GM21515 (cell line): ENCODE results near the gene HSD17B2.
"Not testable (repeated sequence)": the region's sequence is repeated elsewhere in the genome, so short reads cannot be mapped to it uniquely, and the experiment has no call there.

Experiments used
- ATAC-seq: cut with Tn5 transposase; IDR thresholded peaks from one replicate; pipeline ENCODE4 v1.9.1; 2021; ENCODE audit not compliant: unreplicated experiment

HSD17B2 gene

DNA sequence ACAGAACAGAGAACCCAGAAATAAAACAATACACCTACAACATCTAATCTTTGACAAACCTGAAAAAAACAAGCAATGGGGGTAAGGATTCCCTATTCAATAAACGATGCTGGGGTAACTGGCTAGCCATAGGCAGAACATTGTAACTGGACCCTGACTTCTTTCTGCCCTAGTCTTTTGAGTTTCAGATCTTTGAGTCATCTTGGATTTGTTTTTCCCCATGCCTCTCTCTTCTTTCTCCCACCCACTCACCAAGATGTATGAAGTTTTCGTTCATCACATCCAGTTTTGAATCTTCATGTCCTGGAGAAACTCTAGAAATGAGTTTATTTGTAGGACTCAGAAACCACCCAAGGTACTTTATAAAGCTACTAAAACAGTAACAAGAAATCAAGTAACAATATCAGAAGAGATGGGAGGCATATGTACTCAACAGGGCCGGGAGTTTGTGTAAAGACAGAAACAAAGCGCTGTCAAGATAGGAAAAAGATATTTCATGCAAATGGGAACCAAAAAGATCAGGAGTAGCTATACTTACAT is 39.0 kb downstream of the HSD17B2 start:
- no peak for ATAC-seq

DNA sequence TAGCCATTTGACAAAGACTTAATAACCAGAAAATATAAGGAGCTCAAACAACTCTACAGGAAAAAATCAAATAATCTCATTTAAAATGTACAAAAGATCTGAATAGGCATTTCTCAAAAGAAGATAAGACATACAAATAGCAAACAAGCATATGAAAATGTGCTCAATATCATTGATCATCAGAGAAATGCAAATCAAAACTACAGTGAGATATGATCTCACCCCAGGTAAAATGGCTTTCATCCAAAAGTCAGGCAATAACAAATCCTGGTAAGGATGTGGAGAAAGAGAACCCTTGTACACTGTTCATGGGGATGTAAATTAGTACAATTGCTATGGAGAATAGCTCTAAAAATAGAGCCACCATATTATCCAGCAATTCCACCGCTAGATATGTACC is 43.1 kb downstream of the HSD17B2 start:
- ATAC-seq: no peak

DNA sequence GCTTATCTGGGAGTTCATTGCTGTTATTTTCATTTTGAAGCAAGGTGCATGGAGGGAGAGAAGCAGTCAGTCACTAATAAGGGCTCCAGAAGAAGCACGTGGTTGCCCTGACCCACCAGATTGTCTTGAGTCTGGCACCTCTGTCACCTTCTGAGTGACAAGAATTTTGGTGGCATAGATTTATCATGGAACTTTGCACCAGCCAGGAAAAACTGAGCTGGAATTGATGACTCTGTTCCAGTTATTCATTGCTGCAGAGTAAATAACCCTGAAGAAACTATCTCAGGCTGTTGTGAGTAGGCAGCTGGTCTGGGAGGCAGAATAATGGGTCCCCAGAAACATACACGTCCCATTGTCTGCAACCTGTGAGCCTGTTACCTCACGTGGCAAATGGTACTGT is 44.8 kb downstream of the HSD17B2 start:
- no peak for ATAC-seq

DNA sequence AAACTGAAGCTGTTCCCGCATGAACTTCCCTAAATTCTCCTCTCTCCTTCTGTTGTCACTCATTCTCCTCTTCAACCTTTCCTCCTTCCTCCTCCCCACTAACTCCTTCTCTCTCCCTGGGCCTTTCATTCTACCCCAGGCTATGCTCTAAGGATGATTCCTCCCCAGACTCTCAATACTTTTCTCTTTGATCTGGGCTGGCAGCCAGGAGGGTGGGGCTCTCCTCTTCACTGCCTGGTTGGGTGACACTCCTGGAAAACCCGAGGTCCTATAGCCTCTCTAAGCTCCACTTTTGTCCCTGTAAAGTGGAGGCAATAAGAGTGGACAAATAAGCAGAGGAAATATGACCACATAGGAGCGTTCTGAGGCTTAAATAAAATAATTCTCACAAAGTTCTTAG is 46.2 kb downstream of the HSD17B2 start:
- ATAC-seq: no peak

DNA sequence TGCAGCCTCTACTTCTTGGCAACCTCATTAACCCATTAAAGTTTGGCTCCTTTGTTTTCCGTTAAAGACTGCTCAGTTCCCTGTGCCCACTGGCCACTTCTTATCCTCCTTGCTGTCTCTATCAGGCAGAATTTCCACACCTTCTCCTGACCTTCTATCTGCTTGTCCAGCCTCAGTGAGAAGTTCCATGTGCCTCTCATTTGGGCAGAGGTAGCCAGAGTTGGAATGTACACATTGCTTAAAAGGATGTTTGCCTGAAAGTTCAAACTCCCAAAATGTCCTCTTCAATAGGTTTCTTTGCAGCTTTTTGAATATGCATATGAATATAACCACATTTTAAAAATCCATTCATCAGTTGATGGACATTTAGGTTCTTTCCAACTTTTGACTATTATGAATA is 47.0 kb downstream of the HSD17B2 start:
- no peak for ATAC-seq

DNA sequence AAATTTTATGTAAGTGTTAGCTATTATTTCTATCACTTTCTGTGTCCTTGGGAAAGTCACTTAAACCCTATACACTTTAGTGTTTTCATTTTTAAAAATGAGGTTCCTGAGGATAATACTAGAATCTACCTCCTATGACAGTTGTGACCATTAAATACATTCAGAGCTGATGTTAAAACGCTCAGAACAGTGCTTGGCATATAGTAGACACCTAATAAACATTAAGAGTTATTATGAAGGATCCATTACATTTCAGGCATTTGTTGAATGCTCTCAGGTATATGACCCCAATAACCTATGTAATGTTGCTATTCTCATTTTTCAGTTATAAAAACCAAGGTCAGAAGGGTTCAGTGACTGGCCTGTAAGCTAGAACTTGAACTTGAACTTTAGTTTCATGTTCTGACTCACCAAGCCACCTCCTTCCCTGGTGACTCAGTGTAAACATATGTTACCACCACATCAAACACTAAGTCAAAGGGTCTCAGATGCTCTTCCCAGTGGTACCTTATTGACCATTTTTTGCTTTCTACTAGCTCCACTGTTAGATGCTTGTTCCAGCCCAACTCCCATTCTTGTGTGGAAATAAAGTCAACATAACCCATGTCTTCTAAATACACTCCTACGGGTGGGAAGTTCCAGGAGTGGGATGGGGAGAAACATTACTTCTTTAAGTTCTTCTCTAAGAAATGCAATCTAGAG is 47.6 kb downstream of the HSD17B2 start:
- no peak for ATAC-seq

DNA sequence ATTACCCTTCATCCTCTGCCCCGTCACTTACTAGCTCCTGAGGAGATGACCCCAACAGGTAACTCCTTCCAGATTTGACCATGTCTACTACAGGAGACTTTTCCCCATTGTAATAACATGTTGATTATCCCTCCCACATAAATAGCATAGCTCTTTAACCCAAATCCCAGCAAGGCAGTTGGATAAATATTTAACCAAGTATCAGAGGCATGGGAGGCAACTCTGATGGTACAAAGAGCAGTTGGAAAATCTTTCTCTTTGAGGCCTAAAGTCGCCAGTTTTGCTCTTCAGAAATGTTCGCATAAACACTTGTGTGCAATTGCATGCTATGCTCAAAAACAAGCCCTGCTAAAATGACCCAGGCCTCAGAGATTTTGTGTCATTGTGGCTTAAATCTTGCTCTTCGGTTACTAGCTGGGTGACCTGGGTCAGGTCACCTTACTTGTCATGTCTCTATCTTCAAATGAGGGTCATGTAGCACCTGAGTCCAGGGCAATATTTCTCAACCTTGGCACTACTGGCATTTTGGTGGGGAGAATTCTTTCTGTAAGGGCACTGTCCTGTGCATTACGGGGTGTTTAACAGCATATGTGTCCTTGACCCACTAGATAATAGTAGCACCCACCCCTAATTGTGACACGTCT is 48.8 kb downstream of the HSD17B2 start:
- no peak for ATAC-seq

DNA sequence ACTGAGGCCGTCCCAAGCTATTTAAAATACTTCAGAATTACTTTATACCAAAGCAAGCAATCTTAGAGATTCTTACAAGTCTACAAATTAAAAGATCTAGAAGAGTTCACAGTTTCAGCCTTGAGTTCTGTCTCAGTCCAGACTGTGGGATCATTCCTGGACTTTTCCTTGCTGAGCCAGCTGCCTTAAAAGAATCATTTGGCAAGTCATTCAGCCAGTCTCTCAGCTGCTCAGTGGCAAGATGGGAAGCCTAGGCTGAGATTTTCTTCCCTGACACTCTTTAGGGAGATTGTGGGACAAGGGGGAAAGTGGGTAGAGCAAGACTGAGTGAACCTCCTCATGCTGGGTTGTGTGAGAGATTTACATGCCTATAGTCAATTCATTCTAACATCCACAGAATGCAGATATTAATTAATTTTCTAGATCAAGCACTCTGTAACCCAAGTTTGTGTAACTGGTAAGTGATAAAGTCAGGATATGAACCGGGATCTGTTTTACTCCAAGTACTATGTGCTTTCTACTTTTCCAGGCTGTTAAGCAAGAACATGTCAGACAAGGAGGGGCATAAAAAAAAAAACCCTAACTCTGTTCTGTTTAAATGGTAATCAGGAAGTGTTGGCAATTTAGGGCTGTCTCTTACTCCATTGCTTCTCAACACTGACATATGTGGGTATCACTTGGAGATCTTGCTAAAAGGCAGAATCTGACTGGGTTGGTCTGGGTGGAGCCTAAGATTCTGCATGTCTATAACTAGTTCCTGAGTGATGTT is 50.1 kb downstream of the HSD17B2 start:
- ATAC-seq: no peak

DNA sequence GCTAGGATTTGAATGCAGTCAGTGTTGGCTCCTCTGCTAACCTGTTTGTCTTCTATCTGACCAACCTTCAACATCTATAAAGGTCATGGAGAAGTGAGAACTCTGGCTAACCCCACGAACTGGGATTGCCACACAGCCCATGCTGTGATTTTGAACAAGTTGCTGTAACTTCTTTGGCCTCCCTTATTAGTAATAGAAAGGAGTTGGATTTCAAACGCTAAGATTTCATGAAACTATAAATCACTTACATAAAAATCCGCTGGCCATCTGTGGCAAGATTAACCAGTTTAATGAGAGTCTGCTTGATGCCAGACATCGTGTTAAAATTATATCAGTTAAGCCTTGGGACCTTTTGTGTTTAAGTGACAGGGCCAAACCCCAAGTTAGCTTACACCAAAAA is 53.4 kb downstream of the HSD17B2 start:
- no peak for ATAC-seq

DNA sequence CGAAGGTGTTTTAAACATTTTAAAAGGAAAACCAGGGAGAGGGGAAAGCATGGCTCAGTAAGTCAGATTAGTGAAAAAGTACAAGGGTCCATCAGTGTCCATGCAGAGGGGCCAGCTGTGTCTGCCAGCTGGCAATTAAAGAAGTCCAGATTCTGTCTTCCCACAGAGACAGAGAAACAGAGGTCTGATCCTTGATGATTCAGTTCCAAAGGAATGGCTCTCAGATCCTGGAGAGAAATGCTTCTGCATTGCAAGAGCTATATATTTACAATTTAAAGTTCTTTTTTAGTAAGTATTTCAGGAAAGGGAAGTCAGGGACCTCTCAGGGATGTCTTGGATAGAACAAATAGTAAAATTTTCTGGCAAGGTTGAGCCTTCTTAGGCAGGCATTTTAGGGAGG is 56.2 kb downstream of the HSD17B2 start:
- no peak for ATAC-seq

DNA sequence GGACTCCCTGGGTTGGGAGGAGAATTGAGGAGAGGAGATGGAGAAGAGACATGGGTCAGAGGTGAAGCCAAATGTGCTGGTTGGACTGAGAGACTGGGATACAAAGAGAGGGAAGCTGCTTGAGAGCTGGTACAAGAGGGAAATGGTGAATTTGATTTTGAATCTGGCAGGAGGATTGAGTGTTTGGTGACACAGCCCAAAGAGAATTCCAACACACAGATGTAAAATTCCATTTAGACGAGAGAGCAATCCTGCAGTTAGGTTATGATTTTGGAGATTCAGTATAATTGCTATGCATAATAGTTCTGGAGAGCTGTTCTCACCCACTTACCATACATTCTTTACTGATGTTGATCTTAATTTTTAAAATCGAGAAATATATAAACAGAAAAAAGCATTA is 57.7 kb downstream of the HSD17B2 start:
- ATAC-seq: no peak

DNA sequence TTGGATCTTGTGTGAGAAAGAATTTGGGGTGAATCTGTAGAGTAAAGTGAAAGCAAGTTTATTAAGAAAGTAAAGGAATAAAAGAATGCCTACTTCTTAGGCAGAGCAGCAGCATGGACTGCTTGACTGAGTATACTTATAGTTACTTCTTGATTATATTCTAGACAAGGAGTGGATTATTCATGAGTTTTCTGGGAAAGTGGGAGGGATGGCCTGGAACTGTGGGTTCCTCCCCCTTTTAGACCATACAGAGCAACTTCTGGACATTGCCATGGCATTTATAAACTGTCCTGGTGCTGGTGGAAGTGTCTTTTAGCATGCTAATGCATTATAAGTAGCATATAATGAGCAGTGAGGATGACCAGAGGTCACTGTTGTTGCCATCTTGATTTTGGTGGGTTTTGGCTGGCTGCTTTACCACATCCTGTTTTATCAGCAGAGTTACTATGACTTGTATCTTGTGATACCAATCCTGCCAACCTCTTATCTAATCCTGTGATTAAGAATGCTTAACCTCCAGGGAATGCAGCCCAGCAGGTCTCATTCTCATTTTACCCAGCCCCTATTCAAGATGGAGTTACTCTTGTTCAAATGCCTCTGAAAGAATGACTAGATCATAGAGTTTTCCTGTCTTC is 58.7 kb downstream of the HSD17B2 start:
- ATAC-seq: no peak

DNA sequence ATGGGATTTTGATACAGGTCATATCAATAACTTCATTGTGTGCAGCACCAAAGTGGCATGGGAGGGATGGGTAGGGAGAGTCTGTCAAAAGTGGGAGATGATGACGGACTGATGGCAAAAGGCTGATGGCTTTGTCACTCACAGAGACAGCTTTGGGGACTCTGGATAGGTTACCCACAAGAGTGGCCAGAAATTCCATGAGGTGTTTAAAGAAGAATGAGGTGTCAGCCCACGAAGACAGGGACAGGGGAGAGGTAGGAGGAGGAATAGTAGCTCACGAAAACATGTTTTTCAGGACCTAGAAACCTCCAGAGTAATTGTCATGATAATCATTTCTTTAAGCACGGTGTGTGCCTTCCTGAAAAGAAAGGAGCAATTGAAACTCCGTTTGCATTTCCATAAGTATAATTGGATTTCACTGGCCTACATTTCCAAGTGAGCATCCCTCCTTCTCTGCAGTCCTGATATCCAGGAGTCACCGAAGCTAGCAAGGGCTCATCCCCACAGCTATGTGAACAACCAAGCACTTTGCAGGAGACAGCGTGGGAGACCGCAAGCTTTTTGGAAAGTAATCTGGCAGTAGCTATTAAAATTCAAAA is 60.0 kb downstream of the HSD17B2 start:
- no peak for ATAC-seq

DNA sequence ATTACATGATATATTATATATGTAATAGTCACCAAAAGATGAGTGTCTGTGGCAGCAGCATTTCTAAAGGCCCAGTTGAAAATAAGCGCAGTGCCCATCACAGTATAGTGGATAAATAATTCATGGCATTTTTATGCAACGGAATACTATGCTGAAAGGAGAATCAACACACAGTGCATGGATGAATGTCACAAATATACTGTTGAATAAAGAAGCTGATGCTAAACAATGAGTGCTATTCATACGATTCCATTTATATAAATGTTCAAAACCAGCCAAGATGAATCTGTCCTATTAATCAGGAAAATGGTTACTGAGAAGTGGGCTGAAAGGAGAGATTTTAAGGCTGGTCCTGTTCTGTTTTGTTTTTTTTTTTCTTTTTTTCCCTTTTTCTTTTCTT is 61.6 kb downstream of the HSD17B2 start:
- ATAC-seq: no peak

DNA sequence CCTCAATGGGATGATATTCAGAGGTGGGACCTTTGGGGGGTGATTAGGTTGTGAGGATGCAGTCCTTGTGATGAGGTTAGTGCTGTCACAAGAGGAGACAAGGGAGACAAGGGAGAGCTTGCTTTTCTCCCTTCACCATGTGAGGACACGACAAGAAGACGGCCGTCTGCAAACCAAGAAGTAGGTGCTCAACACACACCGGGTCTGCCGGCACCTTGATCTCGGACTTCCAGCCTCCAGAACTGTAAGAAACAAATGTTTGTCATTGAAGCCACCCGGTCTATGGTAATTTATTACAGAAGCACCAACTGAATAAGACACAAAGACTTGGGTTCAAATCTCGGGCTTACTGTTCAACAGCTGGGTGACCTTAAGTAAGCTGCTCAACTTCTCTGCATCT is 70.1 kb downstream of the HSD17B2 start:
- no peak for ATAC-seq

DNA sequence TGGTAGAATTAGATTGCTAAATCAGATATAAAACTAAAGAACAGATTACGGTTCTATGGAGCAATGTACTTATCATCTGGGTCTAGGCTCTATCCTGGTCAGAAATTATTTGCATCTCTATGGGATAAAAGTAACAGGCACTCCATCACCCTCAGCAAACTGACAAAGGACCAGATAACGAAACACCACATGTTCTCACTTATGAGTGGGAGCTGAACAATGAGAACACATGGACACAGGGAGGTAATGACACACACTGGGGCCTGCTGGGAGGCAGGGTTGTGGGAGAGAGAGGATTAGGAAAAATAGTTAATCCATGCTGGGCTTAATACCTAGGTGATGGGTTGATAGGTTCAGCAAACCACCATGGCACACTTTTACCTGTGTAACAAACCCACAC is 73.0 kb downstream of the HSD17B2 start:
- no peak for ATAC-seq

DNA sequence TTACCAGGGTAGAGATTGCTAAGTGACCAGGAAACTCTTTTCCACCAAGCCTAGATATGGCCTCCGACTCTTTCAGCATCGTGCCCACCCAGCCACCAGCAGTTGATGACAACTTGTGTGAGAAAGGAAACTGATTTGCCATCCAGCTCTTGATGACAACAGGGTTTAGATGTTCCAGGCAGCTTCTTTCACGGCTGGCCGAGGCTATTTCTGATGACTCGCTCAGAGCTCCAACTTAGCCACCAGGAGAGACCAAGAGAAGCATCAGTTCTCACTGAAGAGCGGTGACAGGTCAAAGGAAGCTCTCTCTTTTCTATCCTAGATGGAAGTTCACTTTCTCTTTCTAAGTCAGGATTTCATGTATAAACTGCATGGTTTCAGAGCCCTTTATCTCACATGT is 73.7 kb downstream of the HSD17B2 start:
- ATAC-seq: no peak

DNA sequence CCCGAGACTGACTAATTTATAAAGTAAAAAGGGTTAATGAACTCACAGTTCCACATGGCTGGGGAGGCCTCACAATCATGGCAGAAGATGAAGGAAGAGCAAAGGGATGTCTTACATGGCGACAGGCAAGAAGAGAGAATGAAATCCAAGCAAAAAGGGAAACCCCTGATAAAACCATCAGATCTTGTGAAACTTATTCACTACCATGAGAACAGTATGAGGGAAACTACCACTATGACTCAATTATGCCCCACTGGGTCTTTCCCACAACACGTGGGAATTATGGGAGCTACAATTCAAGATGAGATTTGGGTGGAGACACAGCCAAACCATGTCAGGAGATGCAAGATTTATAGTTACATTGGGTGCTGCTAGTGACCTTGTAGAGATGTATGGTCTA is 74.2 kb downstream of the HSD17B2 start:
- not testable (repeated sequence) for ATAC-seq

DNA sequence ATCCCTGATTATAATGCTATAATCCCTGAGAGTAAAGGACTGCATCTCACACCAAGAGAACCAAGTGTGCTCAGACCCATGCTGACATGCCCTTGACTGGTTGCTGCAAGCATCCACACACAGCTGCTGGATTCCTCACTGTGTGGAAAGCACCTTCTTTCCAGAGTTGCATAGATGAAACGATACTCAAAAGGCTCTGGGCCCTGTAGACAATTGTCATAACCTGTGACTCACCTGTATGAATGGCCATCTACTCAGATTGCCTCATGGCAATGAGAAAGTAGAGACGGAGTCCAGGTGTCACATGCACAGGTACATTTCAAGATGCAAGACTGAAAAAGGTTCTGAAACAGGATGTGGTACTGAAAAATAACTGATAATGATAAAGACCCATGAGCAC is 76.9 kb downstream of the HSD17B2 start:
- no peak for ATAC-seq

DNA sequence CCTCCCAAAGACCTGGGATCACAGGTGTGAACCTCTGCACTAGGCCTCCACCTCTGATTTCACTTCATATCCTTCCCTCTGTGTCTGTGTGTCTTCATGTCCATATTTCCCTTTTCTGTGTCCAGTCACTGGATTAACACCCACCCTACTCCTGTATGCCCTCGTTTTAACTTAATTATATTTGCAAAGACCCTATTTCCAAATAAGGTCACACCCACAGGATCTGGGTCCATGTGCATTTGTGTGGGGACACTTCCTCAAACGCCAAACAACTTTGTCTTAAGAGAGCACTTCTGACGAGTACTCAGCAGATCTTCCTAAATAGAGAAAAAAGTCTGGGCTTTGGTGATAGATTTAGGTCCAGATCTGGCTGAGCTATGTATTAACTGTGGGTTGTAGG is 78.7 kb downstream of the HSD17B2 start:
- ATAC-seq: no peak

DNA sequence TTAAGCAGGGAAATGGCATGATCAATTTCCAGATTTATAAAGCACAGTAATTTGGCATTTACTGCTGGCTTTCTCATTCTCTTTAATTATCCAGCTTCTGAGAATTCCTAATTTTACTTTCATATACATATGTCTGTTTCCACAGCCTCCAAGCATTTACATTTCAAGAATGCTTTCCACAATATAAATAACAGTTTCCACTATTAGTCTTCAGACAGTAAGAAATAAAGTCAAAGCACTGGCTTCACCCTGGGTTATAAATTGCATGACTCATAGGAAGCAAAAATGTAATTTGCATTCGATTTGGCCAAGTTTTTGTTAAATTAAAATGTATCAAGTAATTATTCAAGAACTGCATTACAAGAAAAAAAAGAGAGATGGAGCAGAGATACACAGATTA is 81.5 kb downstream of the HSD17B2 start:
- ATAC-seq: no peak
